ENCODE results near the gene ZFP30. TPM values are rescaled to one million over a fixed set of nuclear protein-coding genes. Genes with fewer than 3 reads are reported as not detected.

Gene ZFP30
- total RNA-seq, 1 donor from 2014 or later: 22.4 TPM

DNA sequence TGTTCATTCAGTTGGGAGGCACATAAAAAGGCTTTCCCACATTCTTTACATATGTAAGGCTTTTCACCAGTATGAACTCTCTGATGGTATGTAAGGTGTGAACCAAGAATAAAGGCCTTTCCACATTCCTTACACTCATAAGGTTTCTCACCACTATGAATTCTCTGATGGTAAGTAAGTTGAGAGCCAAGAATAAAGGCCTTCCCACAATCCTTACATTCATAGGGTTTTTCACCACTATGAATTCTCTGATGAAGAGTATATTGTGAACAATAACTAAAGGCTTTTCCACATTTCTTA, 89.9 kb downstream of the ZFP30 start:
- Histone ChIP-seq H3K4me3 (ENCODE audit: low read length in 3 of 3) (peak overlapping the region in 1 of 3 donors; percentile 38), H3K4me1 (ENCODE audit: control insufficient read depth in 3 of 3, insufficient read depth in 3 of 3, low read length in 3 of 3) (no peaks in the 10 kb centered on the region), H3K36me3 (ENCODE audit: control insufficient read depth in 3 of 3, insufficient read depth in 3 of 3, low read length in 3 of 3) (peaks cover 27 to 59% (median 43%) of the 10 kb centered on the region in 3 donors), H3K9me3 (ENCODE audit: control insufficient read depth in 3 of 3, low read length in 3 of 3) (peaks cover 52 to 80% (median 62%) of the 10 kb centered on the region in 3 donors), H3K27me3 (ENCODE audit: control insufficient read depth in 3 of 3, insufficient read depth in 3 of 3, low read length in 3 of 3) (no peaks in the 10 kb centered on the region), H3K9ac (ENCODE audit: low read depth in 1 of 3, low read length in 3 of 3) (no peak overlapping the region), H3K27ac (ENCODE audit: low read depth, low read length) (no peak overlapping the region)

DNA sequence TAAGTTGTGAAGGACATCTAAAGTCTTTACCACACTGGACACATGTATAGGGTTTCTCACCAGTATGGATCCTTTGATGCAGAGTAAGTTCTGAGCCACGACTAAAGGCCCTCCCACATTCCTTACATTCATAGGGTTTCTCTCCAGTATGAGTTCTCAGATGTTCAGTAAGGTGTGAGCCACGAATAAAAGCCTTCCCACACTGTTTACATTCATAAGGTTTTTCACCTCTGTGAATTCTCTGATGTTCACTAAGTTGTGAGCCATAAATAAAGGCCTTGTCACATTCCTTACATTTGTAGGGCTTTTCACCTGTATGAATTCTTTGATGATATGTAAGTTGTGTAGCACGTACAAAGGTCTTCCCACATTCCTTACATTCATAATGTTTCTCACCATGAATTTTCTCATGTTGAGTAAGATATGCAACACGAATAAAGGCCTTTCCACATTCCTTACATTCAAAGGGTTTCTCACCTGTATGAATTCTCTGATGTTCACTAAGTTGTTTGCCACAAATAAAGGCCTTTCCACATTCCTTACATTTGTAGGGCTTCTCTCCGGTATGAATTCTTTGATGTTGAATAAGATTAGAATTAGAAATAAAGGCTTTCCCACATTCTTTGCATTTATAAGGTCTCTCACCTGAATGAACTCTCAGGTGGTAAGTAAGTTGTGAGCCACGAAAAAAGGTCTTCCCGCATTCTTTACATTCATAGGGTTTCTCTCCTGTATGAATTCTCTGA, 90.5 kb downstream of the ZFP30 start:
- H3K9me3 ChIP-seq (ENCODE audit: control insufficient read depth in 3 of 3, low read length in 3 of 3): peaks cover 48 to 75% (median 59%) of the 10 kb centered on the region in 3 donors
- H3K4me3 ChIP-seq (ENCODE audit: low read length in 3 of 3): peak overlapping the region in 1 of 3 donors; percentile 38
- H3K27ac ChIP-seq (ENCODE audit: low read depth, low read length): no peak overlapping the region
- H3K4me1 ChIP-seq (ENCODE audit: control insufficient read depth in 3 of 3, insufficient read depth in 3 of 3, low read length in 3 of 3): no peaks in the 10 kb centered on the region
- H3K9ac ChIP-seq (ENCODE audit: low read depth in 1 of 3, low read length in 3 of 3): no peak overlapping the region
- no peaks in the 10 kb centered on the region for H3K27me3 ChIP-seq (ENCODE audit: control insufficient read depth in 3 of 3, insufficient read depth in 3 of 3, low read length in 3 of 3)
- H3K36me3 ChIP-seq (ENCODE audit: control insufficient read depth in 3 of 3, insufficient read depth in 3 of 3, low read length in 3 of 3): peaks cover 23 to 55% (median 38%) of the 10 kb centered on the region in 3 donors

Small RNA genes within 50 kb of the gene (small RNA-seq; reads per million reads assigned to genes)
- gene SELENOKP1: not detected

Other genes with a start within 250 kb of the ZFP30 start
- gene ZNF569, start 188.0 kb downstream of the ZFP30 start, total RNA-seq: 7.3 TPM
- 6.8 TPM for gene ZNF570, start 186.1 kb downstream of the ZFP30 start, total RNA-seq
- gene ZNF793, start 148.5 kb downstream of the ZFP30 start, total RNA-seq: 6.3 TPM
- gene ZNF571, start 60.7 kb downstream of the ZFP30 start, total RNA-seq: 4.7 TPM
- gene ZNF540, start 60.6 kb downstream of the ZFP30 start, total RNA-seq: 1.6 TPM
- 9.4 TPM for gene ZNF607, start 64.3 kb upstream of the ZFP30 start, total RNA-seq
- gene ZNF573, start 124.1 kb upstream of the ZFP30 start, total RNA-seq: 14.1 TPM

Data from skeletal muscle tissue (tissue), 5 donors.